Suprapubic skin (tissue), 3 donors: Measurements from ENCODE around the gene SLC2A5.

Experiments
- CTCF ChIP-seq, 2 donors: fragments of 200-600 bp in 1 of 2; fragments of 450-650 bp in 1 of 2; sonication (generic) in 1 of 2; IDR thresholded peaks; one replicate each; pipeline ENCODE4 v1.5.1; 2016 to 2019; ENCODE audit warnings: antibody characterized with exemption in 2 of 2, mild to moderate bottlenecking in 1 of 2, moderate library complexity in 1 of 2
- POLR2AphosphoS5 ChIP-seq, 3 donors: sonication (generic); formaldehyde crosslinking; IDR thresholded peaks; one replicate each; pipeline ENCODE4 v1.6.1; 2017; ENCODE audit warnings: antibody characterized with exemption in 3 of 3

GRCh38 chr1:9086796-9087195, 17.4 kb upstream of the SLC2A5 start:
- no peak for TF ChIP-seq CTCF (IDR thresholded peaks at IDR 0.05)
- TF ChIP-seq POLR2AphosphoS5 (IDR thresholded peaks at IDR 0.05): no peak
